ENCODE data around the gene SLC7A1. TPM values are rescaled to one million over a fixed set of nuclear protein-coding genes. Genes with fewer than 3 reads are reported as not detected.

The SLC7A1 gene
- total RNA-seq, 4 donors from 2014 or later: 26.8 to 44.2 (median 37.5) TPM

DNA sequence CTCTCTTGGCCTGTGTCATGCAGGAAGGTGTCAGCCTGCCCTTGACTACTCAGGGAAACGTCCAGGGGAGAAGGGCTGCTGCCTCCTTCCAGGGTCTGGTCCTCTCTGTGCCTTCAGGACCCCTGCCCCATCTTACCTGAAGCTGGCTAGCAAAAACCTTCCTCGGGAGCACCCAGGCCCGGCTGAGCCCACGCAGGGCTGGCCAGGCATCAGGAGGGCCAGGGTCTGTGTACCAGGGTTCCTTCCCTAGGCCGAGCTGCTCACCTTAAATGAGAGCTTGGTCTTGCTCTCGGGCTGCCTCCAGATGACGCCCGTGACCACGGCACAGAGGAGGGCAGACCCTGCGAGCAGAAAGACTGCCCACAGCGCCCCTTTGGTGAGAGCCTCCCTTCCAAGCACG, 78.6 kb downstream of the SLC7A1 start:
- Histone ChIP-seq H3K4me1 (no peaks in the 10 kb centered on the region), H3K27ac (no peak overlapping the region), H3K4me3 (no peak overlapping the region), H3K9me3 (no peaks in the 10 kb centered on the region), H3K27me3 (no peaks in the 10 kb centered on the region), H3K36me3 (peaks cover 0 to 75% (median 0%) of the 10 kb centered on the region in 3 donors)
- no peak for DNase-seq
- TF ChIP-seq CTCF (IDR thresholded peaks at IDR 0.05) (no peak), POLR2A (IDR thresholded peaks at IDR 0.05) (no peak)

DNA sequence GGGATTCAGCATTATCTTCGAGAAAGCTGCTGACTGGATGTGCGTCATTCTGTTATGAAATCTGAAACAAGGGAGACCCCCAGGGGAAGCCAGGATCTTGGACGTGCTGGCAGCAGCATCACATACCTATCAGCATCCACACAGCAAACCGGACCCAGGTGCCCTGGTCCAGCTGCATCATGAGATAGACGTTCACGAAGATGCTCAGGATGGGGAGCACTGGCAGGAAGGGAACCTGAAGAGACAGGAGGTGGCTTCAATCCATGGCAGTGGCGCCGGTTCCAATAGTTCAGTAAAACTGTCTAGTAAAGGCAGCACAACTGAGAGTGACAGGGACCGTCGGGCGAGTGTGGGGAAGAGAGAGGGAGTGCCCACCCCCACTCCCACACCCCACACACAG, 79.5 kb downstream of the SLC7A1 start:
- TF ChIP-seq CTCF (IDR thresholded peaks at IDR 0.05): no peak
- TF ChIP-seq POLR2A (IDR thresholded peaks at IDR 0.05): no peak
- no peak overlapping the region for H3K4me3 ChIP-seq
- no peaks in the 10 kb centered on the region for H3K27me3 ChIP-seq
- DNase-seq: no peak
- no peaks in the 10 kb centered on the region for H3K4me1 ChIP-seq
- no peak overlapping the region for H3K27ac ChIP-seq
- no peaks in the 10 kb centered on the region for H3K9me3 ChIP-seq
- peaks cover 0 to 66% (median 0%) of the 10 kb centered on the region in 3 donors for H3K36me3 ChIP-seq

GRCh38 chr13:29515372-29515771, 80.1 kb downstream of the SLC7A1 start:
- Histone ChIP-seq H3K36me3 (peaks cover 0 to 60% (median 0%) of the 10 kb centered on the region in 3 donors), H3K4me3 (no peak overlapping the region), H3K9me3 (no peaks in the 10 kb centered on the region), H3K4me1 (no peaks in the 10 kb centered on the region), H3K27me3 (no peaks in the 10 kb centered on the region), H3K27ac (no peak overlapping the region)
- no peak for DNase-seq
- no peak for TF ChIP-seq CTCF (IDR thresholded peaks at IDR 0.05)
- TF ChIP-seq POLR2A (IDR thresholded peaks at IDR 0.05): no peak

GRCh38 chr13:29514720-29515310, 80.7 kb downstream of the SLC7A1 start:
- H3K27ac ChIP-seq: no peak overlapping the region
- H3K27me3 ChIP-seq: no peaks in the 10 kb centered on the region
- no peak for TF ChIP-seq POLR2A (IDR thresholded peaks at IDR 0.05)
- no peak for TF ChIP-seq CTCF (IDR thresholded peaks at IDR 0.05)
- no peaks in the 10 kb centered on the region for H3K4me1 ChIP-seq
- peaks cover 0 to 55% (median 0%) of the 10 kb centered on the region in 3 donors for H3K36me3 ChIP-seq
- DNase-seq: no peak
- H3K9me3 ChIP-seq: no peaks in the 10 kb centered on the region
- H3K4me3 ChIP-seq: no peak overlapping the region

DNA sequence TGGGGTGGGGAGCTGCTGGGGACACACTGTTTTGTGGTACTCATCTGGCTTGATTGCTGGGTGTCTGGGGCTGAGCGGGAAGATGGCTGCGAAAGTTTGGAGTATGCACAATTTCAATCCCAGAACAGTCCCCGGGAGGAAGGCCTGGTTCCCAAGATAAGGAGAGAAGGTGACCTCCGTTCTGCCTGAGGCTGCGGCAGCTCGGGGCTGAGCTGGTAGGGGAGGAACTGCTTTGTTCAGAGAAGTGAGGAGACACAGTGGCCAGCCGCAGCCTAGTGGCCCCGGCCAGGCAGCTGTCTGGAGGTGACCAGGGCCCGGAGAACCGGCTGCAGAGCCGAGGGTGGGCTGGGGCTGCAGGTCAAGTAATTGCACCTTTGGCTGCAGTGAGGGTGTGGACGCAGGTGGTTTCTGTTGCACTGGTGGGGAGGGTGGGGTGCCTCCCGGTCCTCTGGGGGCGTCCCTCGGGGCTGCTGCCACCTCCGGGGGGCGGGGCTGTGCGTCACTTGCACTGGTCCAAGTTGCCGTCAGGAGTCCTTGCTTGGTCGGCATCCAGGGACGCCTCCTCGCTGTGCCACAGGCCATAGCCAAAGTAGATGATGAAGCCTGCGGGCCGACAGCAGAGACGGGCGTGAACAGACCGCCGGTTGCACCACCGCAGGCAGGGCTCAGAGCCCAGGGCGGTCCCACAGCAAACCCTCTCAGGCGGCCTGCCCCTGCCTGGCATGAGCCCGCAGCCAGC, 81.3 kb downstream of the SLC7A1 start:
- H3K27me3 ChIP-seq: no peaks in the 10 kb centered on the region
- no peak overlapping the region for H3K27ac ChIP-seq
- H3K4me1 ChIP-seq: peaks cover 0 to under 1% (median 0%) of the 10 kb centered on the region in 4 donors
- no peak for TF ChIP-seq CTCF (IDR thresholded peaks at IDR 0.05)
- no peak for TF ChIP-seq POLR2A (IDR thresholded peaks at IDR 0.05)
- peaks cover 0 to 54% (median 0%) of the 10 kb centered on the region in 3 donors for H3K36me3 ChIP-seq
- H3K4me3 ChIP-seq: no peak overlapping the region
- no peak for DNase-seq
- no peaks in the 10 kb centered on the region for H3K9me3 ChIP-seq
